ENCODE results near the gene PITPNM2. TPM values are rescaled to one million over a fixed set of nuclear protein-coding genes. Genes with fewer than 3 reads are reported as not detected.

Gene PITPNM2
- total and polyA plus RNA-seq, 9 of the 15 experiments (the other 6 are each of a cell fraction or from before 2014, with no cell fraction given): 0.03 to 10.8 (median 2.9) TPM

- Histone ChIP-seq H3K4me2 (ENCODE audit: insufficient read depth, low read length) (no peak overlapping the region), H3K36me3 (ENCODE audit: control insufficient read depth, insufficient read depth, low read length) (peaks cover 9% of the 10 kb centered on the region; the same call in 2 of the 3 replicates), H3K27me3 (ENCODE audit: control insufficient read depth in 2 of 2, insufficient read depth in 2 of 2, low read length in 2 of 2) (no peaks in the 10 kb centered on the region; a peak in 1 of 5 replicates), H3K4me1 (replicated peaks in 1 of 2; ENCODE audit: control insufficient read depth in 2 of 2, insufficient read depth in 2 of 2, low read length in 2 of 2) (peaks cover 21 to 26% of the 10 kb centered on the region in 2 experiments), H3K9me3 (replicated peaks; ENCODE audit: control insufficient read depth, insufficient read depth, low read depth, low read length) (no peaks in the 10 kb centered on the region), H3K4me3 (no peak overlapping the region), H3K9me1 (ENCODE audit: control insufficient read depth, insufficient read depth, low read length) (no peaks in the 10 kb centered on the region), H3K27ac (ENCODE audit: extremely low read depth, low read depth, low read length) (no peak overlapping the region), H2AFZ (ENCODE audit: low read depth, low read length) (no peak overlapping the region), H3K79me2 (ENCODE audit: control insufficient read depth, insufficient read depth, low read length) (no peaks in the 10 kb centered on the region), H3K9ac (ENCODE audit: insufficient read depth in 1 of 2, low read depth in 2 of 2, low read length in 2 of 2) (peak overlapping the region in 1 of 2 experiments; percentile 79; a peak in 1 of 4 replicates), H4K20me1 (replicated peaks; ENCODE audit: control insufficient read depth, insufficient read depth, low read length) (no peaks in the 10 kb centered on the region)
- WGBS (ENCODE audit: insufficient coverage, low coverage, missing lambda C conversion rate): 72% methylated on average over 3 of the region's 3 CpGs
- TF ChIP-seq ZNF133 (CRISPR knock-in tag; IDR thresholded peaks at IDR 0.05): no peak
- no peak for TF ChIP-seq MITF (IDR thresholded peaks at IDR 0.05)
- TF ChIP-seq IFI16 (CRISPR knock-in tag; IDR thresholded peaks at IDR 0.05): no peak
- no peak for TF ChIP-seq HMGXB4 (CRISPR knock-in tag; IDR thresholded peaks at IDR 0.05)
- TF ChIP-seq ZSCAN32 (CRISPR knock-in tag; IDR thresholded peaks at IDR 0.05): no peak
- TF ChIP-seq SMAD1 (IDR thresholded peaks at IDR 0.05; ENCODE audit: low read depth, low read length, partially characterized antibody): no peak
- CTCF ChIA-PET (ENCODE audit: low intra/inter-chr PET ratio): no interaction called here
- POLR2A ChIA-PET: interaction anchor here (0.9 to 1.5 kb wide), 2 partner anchors 9 to 11 kb away, joined by 3 read pairs; no protein-coding TSS in a partner anchor
- ATAC-seq (no peak), FAIRE-seq (no peak), DNase-seq (ENCODE audit: extremely low read depth in 1 of 4, low spot score in 3 of 4) (no peak)
- in situ Hi-C loops (cut with MboI) (no loop called here), intact Hi-C loops (cut with micrococcal nuclease) (no loop called here)
- BruUV-seq (replicated peaks): no TSS peak
These were observed 41.5 kb downstream of the PITPNM2 start for GRCh38 chr12:123109319-123109772.

Measured in K562 (cell line).